ENCODE measurements around the gene MACROD2.

DNA sequence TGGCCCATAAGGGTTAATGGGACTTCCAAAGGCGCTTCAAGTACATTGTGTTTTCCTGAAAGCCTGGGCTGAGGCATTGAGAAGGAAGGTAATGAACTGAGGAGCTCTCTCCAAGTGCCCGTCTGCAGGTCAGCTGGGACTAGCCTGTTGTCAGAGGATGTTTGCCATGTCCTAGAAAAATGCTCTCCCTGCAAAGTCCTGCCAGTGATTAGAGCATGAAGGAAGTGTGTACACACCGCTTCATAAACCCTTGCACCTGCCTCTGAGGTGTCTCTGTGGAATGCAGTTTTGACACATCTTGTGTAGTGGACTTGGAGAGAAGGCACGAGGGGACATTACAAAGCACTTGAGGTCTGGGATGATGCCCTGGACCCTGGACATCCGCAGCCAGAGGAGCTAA, 2071.3 kb downstream of the MACROD2 start:
- TF ChIP-seq, protein P1, sequence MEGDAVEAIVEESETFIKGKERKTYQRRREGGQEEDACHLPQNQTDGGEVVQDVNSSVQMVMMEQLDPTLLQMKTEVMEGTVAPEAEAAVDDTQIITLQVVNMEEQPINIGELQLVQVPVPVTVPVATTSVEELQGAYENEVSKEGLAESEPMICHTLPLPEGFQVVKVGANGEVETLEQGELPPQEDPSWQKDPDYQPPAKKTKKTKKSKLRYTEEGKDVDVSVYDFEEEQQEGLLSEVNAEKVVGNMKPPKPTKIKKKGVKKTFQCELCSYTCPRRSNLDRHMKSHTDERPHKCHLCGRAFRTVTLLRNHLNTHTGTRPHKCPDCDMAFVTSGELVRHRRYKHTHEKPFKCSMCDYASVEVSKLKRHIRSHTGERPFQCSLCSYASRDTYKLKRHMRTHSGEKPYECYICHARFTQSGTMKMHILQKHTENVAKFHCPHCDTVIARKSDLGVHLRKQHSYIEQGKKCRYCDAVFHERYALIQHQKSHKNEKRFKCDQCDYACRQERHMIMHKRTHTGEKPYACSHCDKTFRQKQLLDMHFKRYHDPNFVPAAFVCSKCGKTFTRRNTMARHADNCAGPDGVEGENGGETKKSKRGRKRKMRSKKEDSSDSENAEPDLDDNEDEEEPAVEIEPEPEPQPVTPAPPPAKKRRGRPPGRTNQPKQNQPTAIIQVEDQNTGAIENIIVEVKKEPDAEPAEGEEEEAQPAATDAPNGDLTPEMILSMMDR (conservative IDR thresholded peaks at IDR 0.05; ENCODE audit: low read depth, low read length), result no peak
- TF ChIP-seq POLR2A (IDR thresholded peaks at IDR 0.05; ENCODE audit: low read depth, low read length), result no peak
- TF ChIP-seq MAZ (IDR thresholded peaks at IDR 0.05; ENCODE audit: borderline replicate concordance, low read depth, low read length), result no peak
- no peak for TF ChIP-seq RAD21 (IDR thresholded peaks at IDR 0.05; ENCODE audit: low read length)

Measured in IMR-90 (cell line).